ENCODE data around the gene FEM1B.

Gene FEM1B

GRCh38 chr15:68328964-68329363, 51.4 kb downstream of the FEM1B start:
- Histone ChIP-seq H3K4me2 (ENCODE audit: low read depth, low read length) (no peak overlapping the region), H3K36me3 (replicated peaks; ENCODE audit: insufficient read depth, low read length) (no peaks in the 10 kb centered on the region), H3K27me3 (replicated peaks; ENCODE audit: insufficient read depth, low read length) (0 out of 2 replicates have a peak, but pooled peaks cover 3% of the 10 kb centered on the region), H3K4me3 (ENCODE audit: low read length) (no peak overlapping the region), H3K79me2 (ENCODE audit: low read length) (no peaks in the 10 kb centered on the region), H3F3A (ENCODE audit: insufficient read depth, low read length) (no peaks in the 10 kb centered on the region), H3K27ac (ENCODE audit: low read length) (no peak overlapping the region), H3K9me3 (replicated peaks; ENCODE audit: insufficient read depth, low read length) (no peaks in the 10 kb centered on the region), H3K9me2 (replicated peaks; ENCODE audit: insufficient read depth, low read length) (no peaks in the 10 kb centered on the region), H4K20me1 (ENCODE audit: insufficient read depth, low read length) (no peaks in the 10 kb centered on the region), H2AFZ (ENCODE audit: low read length) (no peak overlapping the region), H3K4me1 (ENCODE audit: low read length) (no peaks in the 10 kb centered on the region), H3K9ac (ENCODE audit: low read length) (no peak overlapping the region)
- no peak for TF ChIP-seq CTCF (IDR thresholded peaks at IDR 0.05; ENCODE audit: low read length)
- TF ChIP-seq EZH2 (optimal IDR thresholded peaks at IDR 0.05; ENCODE audit: low read depth, low read length), result no peak
- TF ChIP-seq EZH2phosphoT487 (IDR thresholded peaks at IDR 0.05; ENCODE audit: low read length), result no peak
- DNase-seq, result no peak

GRCh38 chr15:68330416-68330815, 52.9 kb downstream of the FEM1B start:
- Histone ChIP-seq H3K4me1 (ENCODE audit: low read length) (no peaks in the 10 kb centered on the region), H3F3A (ENCODE audit: insufficient read depth, low read length) (no peaks in the 10 kb centered on the region), H3K79me2 (ENCODE audit: low read length) (no peaks in the 10 kb centered on the region), H3K9me2 (replicated peaks; ENCODE audit: insufficient read depth, low read length) (no peaks in the 10 kb centered on the region), H4K20me1 (ENCODE audit: insufficient read depth, low read length) (no peaks in the 10 kb centered on the region), H3K4me3 (ENCODE audit: low read length) (no peak overlapping the region), H3K27ac (ENCODE audit: low read length) (no peak overlapping the region), H3K4me2 (ENCODE audit: low read depth, low read length) (no peak overlapping the region), H2AFZ (ENCODE audit: low read length) (no peak overlapping the region), H3K9me3 (replicated peaks; ENCODE audit: insufficient read depth, low read length) (no peaks in the 10 kb centered on the region), H3K9ac (ENCODE audit: low read length) (no peak overlapping the region), H3K27me3 (replicated peaks; ENCODE audit: insufficient read depth, low read length) (0 out of 2 replicates have a peak, but pooled peaks cover 3% of the 10 kb centered on the region), H3K36me3 (replicated peaks; ENCODE audit: insufficient read depth, low read length) (no peaks in the 10 kb centered on the region)
- DNase-seq, result no peak
- TF ChIP-seq EZH2phosphoT487 (IDR thresholded peaks at IDR 0.05; ENCODE audit: low read length) (no peak), CTCF (IDR thresholded peaks at IDR 0.05; ENCODE audit: low read length) (no peak), EZH2 (optimal IDR thresholded peaks at IDR 0.05; ENCODE audit: low read depth, low read length) (no peak)

GRCh38 chr15:68330901-68331300, 53.4 kb downstream of the FEM1B start:
- Histone ChIP-seq H3K27ac (ENCODE audit: low read length) (no peak overlapping the region), H3K4me2 (ENCODE audit: low read depth, low read length) (no peak overlapping the region), H3K9me3 (replicated peaks; ENCODE audit: insufficient read depth, low read length) (no peaks in the 10 kb centered on the region), H3K79me2 (ENCODE audit: low read length) (no peaks in the 10 kb centered on the region), H3K4me3 (ENCODE audit: low read length) (no peak overlapping the region), H3K4me1 (ENCODE audit: low read length) (no peaks in the 10 kb centered on the region), H2AFZ (ENCODE audit: low read length) (no peak overlapping the region), H3F3A (ENCODE audit: insufficient read depth, low read length) (no peaks in the 10 kb centered on the region), H3K9me2 (replicated peaks; ENCODE audit: insufficient read depth, low read length) (no peaks in the 10 kb centered on the region), H3K9ac (ENCODE audit: low read length) (no peak overlapping the region), H3K36me3 (replicated peaks; ENCODE audit: insufficient read depth, low read length) (no peaks in the 10 kb centered on the region), H3K27me3 (replicated peaks; ENCODE audit: insufficient read depth, low read length) (0 out of 2 replicates have a peak, but pooled peaks cover 3% of the 10 kb centered on the region), H4K20me1 (ENCODE audit: insufficient read depth, low read length) (no peaks in the 10 kb centered on the region)
- no peak for DNase-seq
- no peak for TF ChIP-seq CTCF (IDR thresholded peaks at IDR 0.05; ENCODE audit: low read length)
- TF ChIP-seq EZH2phosphoT487 (IDR thresholded peaks at IDR 0.05; ENCODE audit: low read length), result no peak
- no peak for TF ChIP-seq EZH2 (optimal IDR thresholded peaks at IDR 0.05; ENCODE audit: low read depth, low read length)

All from MM.1S (cell line).